Activated CD4-positive, alpha-beta T cell treated with anti-CD3 and anti-CD28 coated beads for 36 hours (primary cell): ENCODE measurements around the gene UCP2. TPM values are rescaled to one million over a fixed set of nuclear protein-coding genes. Genes with fewer than 3 reads are reported as not detected.
"Not testable (repeated sequence)": the region's sequence is repeated elsewhere in the genome, so short reads cannot be mapped to it uniquely, and the experiment has no call there.

Experiments
- ATAC-seq: fragments of 200-7000 bp; cut with Tn5 transposase; one replicate; pipeline ENCODE4 v1.10.0; 2021; ENCODE audit warnings: mild to moderate bottlenecking, moderate library complexity
- CTCF ChIA-PET: fragments of 350-600 bp; sonication (Branson Sonifier 250); formaldehyde crosslinking; loops from one replicate; lab custom pipeline; 2021; ENCODE audit warnings: antibody characterized with exemption; lab: Charles Lee
- POLR2A ChIA-PET: fragments of 350-600 bp; sonication (Branson Sonifier 250); formaldehyde crosslinking; loops from one replicate; lab custom pipeline; 2021; ENCODE audit warnings: antibody characterized with exemption, inconsistent platforms; lab: Charles Lee
- DNase-seq: peaks from one replicate; pipeline ENCODE4 v3.0.0-alpha.2; 2020
- H3K27ac Mint-ChIP-seq: one replicate; pipeline ENCODE4 v1.8.0; 2021; ENCODE audit warnings: mixed read lengths
- H3K27me3 Mint-ChIP-seq: one replicate; pipeline ENCODE4 v1.8.0; 2021; ENCODE audit warnings: mixed read lengths
- H3K36me3 Mint-ChIP-seq: one replicate; pipeline ENCODE4 v1.8.0; 2021; ENCODE audit warnings: low read depth, mixed read lengths
- H3K4me1 Mint-ChIP-seq: one replicate; pipeline ENCODE4 v1.8.0; 2021; ENCODE audit warnings: mixed read lengths
- H3K4me3 Mint-ChIP-seq: one replicate; pipeline ENCODE4 v1.8.0; 2021; ENCODE audit warnings: mild to moderate bottlenecking, moderate library complexity, mixed read lengths
- H3K9me3 Mint-ChIP-seq: one replicate; pipeline ENCODE4 v1.8.0; 2021; ENCODE audit warnings: low read depth, mixed read lengths
- intact Hi-C, 2 experiments: fragments of 100-400 bp; cut with DNase I in 1 of 2; cut with micrococcal nuclease in 1 of 2; formaldehyde crosslinking; loops; one replicate each; pipeline versions ENCODE4 v1.14.2 to v1.15.1; 2022 to 2024; cut with DNase I, micrococcal nuclease
- total RNA-seq, 2 experiments: library from RNA; stranded (reverse); gene quantifications; one replicate each; pipeline ENCODE4 v1.2.3, GENCODE V29; 2021

UCP2 gene
- total RNA-seq, 2 experiments from 2014 or later: 259 to 261 TPM

GRCh38 chr11:73944085-73944484 lies 38.6 kb downstream of the UCP2 start:
- H3K27me3 Mint-ChIP-seq: no peaks in the 10 kb centered on the region

GRCh38 chr11:73942010-73942409 lies 40.6 kb downstream of the UCP2 start:
- DNase-seq (no peak), ATAC-seq (no peak)
- H3K4me3 Mint-ChIP-seq: no peak overlapping the region
- intact Hi-C loops: no loop called here
- no peak overlapping the region for H3K27ac Mint-ChIP-seq
- peaks cover 14% of the 10 kb centered on the region for H3K36me3 Mint-ChIP-seq
- H3K27me3 Mint-ChIP-seq: no peaks in the 10 kb centered on the region
- no peaks in the 10 kb centered on the region for H3K4me1 Mint-ChIP-seq
- ChIA-PET CTCF (interaction anchor here (1.2 kb wide), 1 partner anchor 25 kb away, joined by 3 read pairs; no protein-coding TSS in a partner anchor), POLR2A (no interaction called here)
- no peaks in the 10 kb centered on the region for H3K9me3 Mint-ChIP-seq

More at GRCh38 chr11:73944085-73944484, 38.6 kb downstream of the UCP2 start:
- ChIA-PET CTCF (no interaction called here), POLR2A (no interaction called here)
- Mint-ChIP-seq H3K4me1 (no peaks in the 10 kb centered on the region), H3K4me3 (no peak overlapping the region), H3K27ac (no peak overlapping the region), H3K9me3 (no peaks in the 10 kb centered on the region), H3K36me3 (peaks cover 9% of the 10 kb centered on the region)
- DNase-seq (no peak), ATAC-seq (no peak)
- intact Hi-C loops: no loop called here

DNA sequence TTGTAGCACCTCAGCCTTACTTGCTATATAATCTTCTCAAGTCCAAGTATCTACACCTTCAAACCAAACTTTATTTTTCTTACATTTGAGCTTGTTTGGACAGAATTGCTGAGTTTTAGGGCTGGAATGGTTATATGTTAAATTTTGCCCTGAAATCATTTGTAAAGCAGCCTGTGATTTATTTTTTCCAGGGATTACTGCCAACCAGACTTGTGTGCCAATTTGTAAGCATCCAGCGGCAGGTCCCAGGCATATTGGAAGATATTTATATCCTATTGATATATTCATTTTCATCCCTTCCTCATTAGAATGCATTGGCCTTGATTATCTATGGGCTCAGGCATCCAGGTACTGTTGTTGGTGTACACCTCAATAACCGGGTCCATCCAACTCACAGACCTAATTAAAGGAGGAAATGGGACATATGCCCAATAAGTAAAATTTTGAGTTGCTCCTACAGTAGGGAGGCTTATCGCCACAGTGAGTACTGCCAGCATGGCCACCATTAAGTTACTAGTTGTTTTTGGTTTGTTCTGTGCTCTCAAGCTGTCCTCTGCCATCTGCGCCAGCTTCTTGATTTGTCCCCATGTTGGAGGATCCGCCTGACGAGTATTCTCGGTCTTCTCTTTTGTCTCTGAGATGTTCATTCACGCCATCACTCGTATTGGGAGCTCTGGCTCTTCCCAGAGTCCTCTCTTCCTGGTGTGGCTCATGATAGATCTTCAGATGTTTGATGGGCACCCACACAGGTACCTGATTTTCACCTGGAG lies 41.7 kb downstream of the UCP2 start:
- CTCF ChIA-PET: interaction anchor here (0.5 kb wide), 1 partner anchor 1486 kb away, joined by 3 read pairs; no protein-coding TSS in a partner anchor
- H3K9me3 Mint-ChIP-seq: no peaks in the 10 kb centered on the region

DNA sequence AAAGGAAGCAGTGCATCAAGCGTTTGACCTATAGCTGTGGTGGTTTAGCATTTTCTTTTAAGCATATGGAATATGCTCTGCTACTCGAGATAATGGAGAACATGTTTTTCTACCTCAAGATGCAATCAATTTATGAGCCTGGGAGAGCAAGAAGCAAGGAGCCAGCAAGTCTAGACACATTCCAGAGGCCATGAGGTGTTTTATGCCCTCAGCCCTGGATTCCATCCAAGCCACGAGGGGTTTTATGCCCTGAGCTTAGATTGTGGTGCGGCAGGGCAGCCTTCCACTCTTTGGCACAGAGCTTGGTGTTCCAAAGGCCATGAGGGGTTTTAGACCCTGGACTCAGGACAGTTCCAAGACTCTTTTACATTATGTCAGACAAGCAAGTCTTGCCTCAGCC lies 43.5 kb downstream of the UCP2 start:
- ATAC-seq: no peak
- Mint-ChIP-seq H3K27ac (no peak overlapping the region), H3K4me3 (no peak overlapping the region), H3K9me3 (no peaks in the 10 kb centered on the region), H3K27me3 (no peaks in the 10 kb centered on the region), H3K36me3 (peaks cover 24% of the 10 kb centered on the region), H3K4me1 (no peaks in the 10 kb centered on the region)
- ChIA-PET CTCF (no interaction called here), POLR2A (no interaction called here)
- intact Hi-C loops: loop anchor here in 1 of 2 experiments (10.0 kb wide), 1 partner anchor 314 kb away; no protein-coding TSS in a partner anchor
- DNase-seq: no peak

More for the DNA sequence above, 41.7 kb downstream of the UCP2 start:
- POLR2A ChIA-PET: no interaction called here
- Mint-ChIP-seq H3K36me3 (peaks cover 16% of the 10 kb centered on the region), H3K27me3 (no peaks in the 10 kb centered on the region), H3K4me1 (no peaks in the 10 kb centered on the region), H3K27ac (no peak overlapping the region), H3K4me3 (no peak overlapping the region)
- intact Hi-C loops: no loop called here
- ATAC-seq: no peak
- DNase-seq: no peak

DNA sequence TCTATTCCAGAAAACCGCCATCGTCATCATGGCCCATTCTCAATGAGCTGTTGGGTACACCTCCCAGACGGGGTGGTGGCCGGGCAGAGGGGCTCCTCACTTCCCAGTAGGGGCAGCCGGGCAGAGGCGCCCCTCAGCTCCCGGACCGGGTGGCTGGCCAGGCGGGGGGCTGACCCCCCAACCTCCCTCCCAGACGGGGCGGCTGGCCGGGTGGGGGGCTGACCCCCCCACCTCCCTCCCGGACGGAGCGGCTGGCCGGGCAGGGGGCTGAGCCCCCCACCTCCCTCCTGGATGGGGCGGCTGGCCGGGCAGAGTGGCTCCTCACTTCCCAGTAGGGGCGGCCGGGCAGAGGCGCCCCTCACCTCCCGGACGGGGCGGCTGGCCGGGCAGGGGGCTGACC lies 46.6 kb downstream of the UCP2 start:
- POLR2A ChIA-PET, H3K9me3 Mint-ChIP-seq, H3K4me1 Mint-ChIP-seq, H3K27me3 Mint-ChIP-seq, DNase-seq, CTCF ChIA-PET, ATAC-seq, H3K27ac Mint-ChIP-seq, H3K4me3 Mint-ChIP-seq: not testable (repeated sequence)
- intact Hi-C loops: loop anchor here in 1 of 2 experiments (10.0 kb wide), 1 partner anchor 311 kb away; no protein-coding TSS in a partner anchor
- peaks cover 23% of the 10 kb centered on the region for H3K36me3 Mint-ChIP-seq

- intact Hi-C loops: loop anchor here in 1 of 2 experiments (10.0 kb wide), 1 partner anchor 308 kb away; no protein-coding TSS in a partner anchor
- ChIA-PET POLR2A (no interaction called here), CTCF (interaction anchor here (2.5 kb wide), 1 partner anchor 307 kb away, joined by 17 read pairs; no protein-coding TSS in a partner anchor)
- Mint-ChIP-seq H3K4me1 (no peaks in the 10 kb centered on the region), H3K9me3 (no peaks in the 10 kb centered on the region), H3K27ac (no peak overlapping the region), H3K36me3 (peaks cover 27% of the 10 kb centered on the region), H3K27me3 (no peaks in the 10 kb centered on the region), H3K4me3 (no peak overlapping the region)
- DNase-seq: no peak
- no peak for ATAC-seq
These were observed 49.9 kb downstream of the UCP2 start for GRCh38 chr11:73932781-73933180.

GRCh38 chr11:73931951-73932350 lies 50.7 kb downstream of the UCP2 start:
- H3K36me3 Mint-ChIP-seq: peaks cover 32% of the 10 kb centered on the region
- POLR2A ChIA-PET: no interaction called here

DNA sequence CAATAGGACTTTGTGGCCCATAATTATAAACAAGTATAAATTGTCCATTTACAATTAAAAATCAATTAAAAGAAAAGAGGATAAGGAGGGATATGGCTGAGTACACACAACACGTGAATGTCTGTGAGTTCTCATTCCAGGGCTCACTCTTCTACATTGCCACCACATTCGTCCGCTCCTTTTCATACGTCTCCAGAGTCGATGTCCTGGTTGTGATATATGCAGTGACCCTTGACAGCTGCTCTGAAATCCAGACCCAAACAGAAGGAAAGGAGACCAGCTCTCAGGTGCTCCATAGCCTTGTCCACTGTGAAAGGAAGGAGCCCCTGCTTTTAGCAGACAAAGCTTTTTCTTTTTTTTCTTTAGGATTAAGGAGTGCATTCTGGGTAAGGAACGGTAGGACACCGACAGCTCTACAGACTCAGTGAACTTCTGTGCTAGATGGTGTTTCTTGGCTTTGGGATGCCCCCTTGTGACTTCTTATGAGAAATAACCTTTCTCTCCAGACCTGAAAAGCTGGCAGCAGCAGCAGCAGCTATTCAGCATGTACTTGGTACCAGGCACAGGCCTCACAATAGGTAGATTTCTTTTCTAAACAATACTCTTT lies 51.5 kb downstream of the UCP2 start:
- H3K9me3 Mint-ChIP-seq: no peaks in the 10 kb centered on the region
- DNase-seq: peak; percentile 29
- CTCF ChIA-PET: interaction anchor here (0.6 to 2.5 kb wide), 5 partner anchors 27 to 305 kb away, joined by 3 to 17 read pairs (median 3); no protein-coding TSS in a partner anchor
- H3K27me3 Mint-ChIP-seq: no peaks in the 10 kb centered on the region
- intact Hi-C loops: loop anchor here (1.0 to 10.0 kb wide), 2 partner anchors 306 kb away; no protein-coding TSS in a partner anchor
- peaks cover 32% of the 10 kb centered on the region for H3K36me3 Mint-ChIP-seq
- no peak overlapping the region for H3K27ac Mint-ChIP-seq
- H3K4me3 Mint-ChIP-seq: no peak overlapping the region
- POLR2A ChIA-PET: interaction anchor here (0.6 kb wide), 1 partner anchor 297 kb away, joined by 9 read pairs; no protein-coding TSS in a partner anchor
- ATAC-seq: peak; percentile 83
- no peaks in the 10 kb centered on the region for H3K4me1 Mint-ChIP-seq

More at GRCh38 chr11:73931951-73932350, 50.7 kb downstream of the UCP2 start:
- Mint-ChIP-seq H3K9me3 (no peaks in the 10 kb centered on the region), H3K27ac (no peak overlapping the region), H3K4me1 (no peaks in the 10 kb centered on the region), H3K4me3 (no peak overlapping the region), H3K27me3 (no peaks in the 10 kb centered on the region)
- CTCF ChIA-PET: interaction anchor here (1.0 to 2.5 kb wide), 2 partner anchors 28 to 306 kb away, joined by 3 to 17 read pairs; no protein-coding TSS in a partner anchor
- no peak for ATAC-seq
- intact Hi-C loops: loop anchor here (1.0 to 10.0 kb wide), 2 partner anchors 307 kb away; no protein-coding TSS in a partner anchor
- DNase-seq: no peak

- H3K9me3 Mint-ChIP-seq: no peaks in the 10 kb centered on the region
- intact Hi-C loops: no loop called here
- H3K27me3 Mint-ChIP-seq: no peaks in the 10 kb centered on the region
- no peak overlapping the region for H3K27ac Mint-ChIP-seq
- no peaks in the 10 kb centered on the region for H3K4me1 Mint-ChIP-seq
- H3K36me3 Mint-ChIP-seq: peaks cover 32% of the 10 kb centered on the region
- ChIA-PET CTCF (interaction anchor here (0.6 to 1.2 kb wide), 2 partner anchors 160 to 303 kb away, joined by 3 read pairs; no protein-coding TSS in a partner anchor), POLR2A (no interaction called here)
- H3K4me3 Mint-ChIP-seq: no peak overlapping the region
- no peak for DNase-seq
- no peak for ATAC-seq
These were observed 53.3 kb downstream of the UCP2 start for GRCh38 chr11:73929388-73929787.
